ENCODE measurements around the gene C1orf159. TPM values are rescaled to one million over a fixed set of nuclear protein-coding genes. Genes with fewer than 3 reads are reported as not detected.
A peak's percentile ranks its signal among the peaks of the same experiment; 100 is the strongest.

The C1orf159 gene
- total and polyA plus RNA-seq, 2 of the 8 experiments (the other 6 are each of a cell fraction or from before 2014, with no cell fraction given) = 10.0 to 10.9 TPM

DNA sequence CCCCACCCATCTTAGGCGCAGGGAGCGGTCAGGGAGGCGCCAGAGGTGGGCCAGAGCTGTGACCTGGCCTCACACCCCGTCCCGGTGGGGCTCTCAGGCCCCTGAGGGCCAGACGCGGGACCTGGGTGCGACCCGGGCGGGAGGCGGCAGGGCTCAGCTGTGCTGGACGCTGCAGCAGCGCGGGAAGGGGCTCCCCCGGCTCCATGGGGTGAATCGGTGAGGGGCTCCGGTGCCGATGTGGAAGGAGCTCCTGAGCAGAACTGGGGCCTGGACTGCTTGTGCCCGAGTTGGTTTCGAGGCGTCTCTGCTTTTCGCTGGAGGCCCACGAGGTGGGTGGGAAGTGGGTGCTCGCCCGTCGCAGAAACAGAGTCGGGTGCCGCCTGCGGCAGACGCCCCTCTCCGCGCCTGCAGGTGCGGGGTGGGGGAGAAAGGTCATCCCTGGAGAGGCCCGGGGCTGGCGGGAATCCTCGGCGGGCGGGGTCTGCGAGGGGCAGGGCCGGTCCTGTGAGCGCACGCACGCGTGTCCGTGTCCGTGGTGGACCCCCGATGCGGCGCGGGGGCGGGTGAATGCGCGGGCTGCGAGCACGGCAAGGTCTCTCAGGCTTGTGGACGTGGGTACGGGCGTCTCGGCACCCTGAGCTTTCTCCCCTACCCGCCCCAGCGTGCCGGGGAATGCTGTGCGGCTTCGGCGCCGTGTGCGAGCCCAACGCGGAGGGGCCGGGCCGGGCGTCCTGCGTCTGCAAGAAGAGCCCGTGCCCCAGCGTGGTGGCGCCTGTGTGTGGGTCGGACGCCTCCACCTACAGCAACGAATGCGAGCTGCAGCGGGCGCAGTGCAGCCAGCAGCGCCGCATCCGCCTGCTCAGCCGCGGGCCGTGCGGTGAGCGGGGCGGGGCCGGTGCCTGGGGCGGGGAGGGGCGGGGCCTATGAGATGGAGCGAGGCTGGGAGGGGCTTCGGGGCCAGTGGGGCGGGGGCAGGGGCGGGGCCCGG is 75.6 kb downstream of the C1orf159 start:
- DNase-seq (ENCODE audit: low read depth in 1 of 2, low spot score in 2 of 2) (peak in 1 of 2 experiments; percentile 76), FAIRE-seq (no peak)
- no peak overlapping the region for H2AK5ac ChIP-seq (ENCODE audit: low read depth, low read length)
- H2BK12ac ChIP-seq (ENCODE audit: low read depth, low read length) = no peak overlapping the region
- no peak overlapping the region for H3K56ac ChIP-seq (replicated peaks; ENCODE audit: insufficient read length, low read depth, low read length)
- H3K4me3 ChIP-seq (ENCODE audit: extremely low read depth in 1 of 4, insufficient read depth in 2 of 4, low read depth in 3 of 4, low read length in 4 of 4) = peak overlapping the region; percentile 11 to 63 (median 30); a peak in 7 of 8 replicates
- no peak overlapping the region for H2BK20ac ChIP-seq (ENCODE audit: low read length)
- no peak overlapping the region for H3K9ac ChIP-seq (replicated peaks in 1 of 4; ENCODE audit: extremely low read depth in 1 of 4, low read depth in 3 of 4, low read length in 3 of 4)
- no peak overlapping the region for H2BK120ac ChIP-seq (replicated peaks; ENCODE audit: low read depth, low read length)
- ChIA-PET CTCF (ENCODE audit: partially characterized antibody) (interaction anchor here (0.8 to 5.8 kb wide), 6 partner anchors 19 to 84 kb away, joined by 3 to 70 read pairs (median 12); no protein-coding TSS in a partner anchor), POLR2A (ENCODE audit: partially characterized antibody) (interaction anchor here (0.6 to 10.9 kb wide), 18 partner anchors 8 to 97 kb away, joined by 3 to 245 read pairs (median 4); partner anchors contain the start of genes AGRN, ISG15, NOC2L and PLEKHN1)
- peak overlapping the region; percentile 69 to 99 for H3K4me2 ChIP-seq (ENCODE audit: insufficient read depth in 1 of 2, low read depth in 2 of 2, low read length in 2 of 2)
- 12% methylated on average over 66 of the region's 99 CpGs; no CpG with 5 or more reads in 1 of the 2 experiments for WGBS, 2 experiments (ENCODE audit: extremely low coverage in 1 of 2, insufficient coverage in 1 of 2, insufficient read length in 1 of 2, insufficient replicate concordance in 2 of 2, low coverage in 1 of 2, low lambda C conversion rate in 2 of 2, missing lambda C conversion rate in 1 of 2)
- peaks cover 0 to 10% (median 2%) of the 10 kb centered on the region in 4 experiments; a peak in 4 of 7 replicates for H3K4me1 ChIP-seq (replicated peaks in 1 of 4; ENCODE audit: control insufficient read depth in 3 of 4, insufficient read depth in 4 of 4, low read length in 3 of 4)
- H3K27ac ChIP-seq (ENCODE audit: low read depth, low read length) = no peak overlapping the region
- no peak overlapping the region for H4K5ac ChIP-seq (ENCODE audit: insufficient read length, low read depth, low read length)
- H3K79me2 ChIP-seq (ENCODE audit: control insufficient read depth in 1 of 2, insufficient read depth in 2 of 2, low read length in 2 of 2) = no peaks in the 10 kb centered on the region
- no peak overlapping the region for H4K91ac ChIP-seq (replicated peaks; ENCODE audit: insufficient read length, low read length)
- H3K14ac ChIP-seq (ENCODE audit: insufficient read length) = no peak overlapping the region
- peaks cover 7% of the 10 kb centered on the region; the same call in 1 of the 2 replicates for H3K79me1 ChIP-seq (ENCODE audit: low read depth, low read length)
- no peak overlapping the region for H2BK15ac ChIP-seq (ENCODE audit: low read length)
- no peak overlapping the region for H3K4ac ChIP-seq (replicated peaks; ENCODE audit: insufficient read length, low read depth, low read length)
- H4K20me1 ChIP-seq (replicated peaks in 1 of 2; ENCODE audit: control insufficient read depth in 1 of 2, insufficient read depth in 2 of 2, low read length in 2 of 2) = peaks cover 48 to 67% of the 10 kb centered on the region in 2 experiments
- H3K9me3 ChIP-seq (ENCODE audit: insufficient read depth in 2 of 2, low read depth in 1 of 2, low read length in 1 of 2) = no peaks in the 10 kb centered on the region
- H4K8ac ChIP-seq (ENCODE audit: extremely low read depth, insufficient read depth, low read length) = peak overlapping the region; percentile 25
- H2AFZ ChIP-seq (ENCODE audit: low read length) = no peak overlapping the region
- H3K36me3 ChIP-seq (ENCODE audit: control insufficient read depth in 2 of 4, insufficient read depth in 4 of 4, low read length in 3 of 4) = peaks cover 0 to 32% (median 9%) of the 10 kb centered on the region in 4 experiments; a peak in 6 of 8 replicates
- no peak overlapping the region for H2BK5ac ChIP-seq (ENCODE audit: low read depth, low read length)
- peaks cover 0 to 29% (median 21%) of the 10 kb centered on the region in 4 experiments; a peak in 5 of 7 replicates for H3K27me3 ChIP-seq (replicated peaks in 1 of 4; ENCODE audit: control insufficient read depth in 3 of 4, extremely low read depth in 1 of 4, insufficient read depth in 3 of 4, low read length in 3 of 4)
- H3K18ac ChIP-seq (ENCODE audit: extremely low read depth, low read length) = peak overlapping the region; percentile 32; the same call in 1 of the 2 replicates
- H3K23ac ChIP-seq (ENCODE audit: insufficient read length) = no peak overlapping the region
- H3K23me2 ChIP-seq (ENCODE audit: low read depth, low read length) = peaks cover 8% of the 10 kb centered on the region; the same call in 1 of the 2 replicates
- TF ChIP-seq RNF2 (IDR thresholded peaks at IDR 0.05; ENCODE audit: borderline replicate concordance, low read depth, low read length, missing control alignments, poor library complexity, severe bottlenecking) = no peak
- TF ChIP-seq RXRA (IDR thresholded peaks at IDR 0.05; ENCODE audit: insufficient read depth, low read depth, low read length) = no peak
- TF ChIP-seq, protein P1, sequence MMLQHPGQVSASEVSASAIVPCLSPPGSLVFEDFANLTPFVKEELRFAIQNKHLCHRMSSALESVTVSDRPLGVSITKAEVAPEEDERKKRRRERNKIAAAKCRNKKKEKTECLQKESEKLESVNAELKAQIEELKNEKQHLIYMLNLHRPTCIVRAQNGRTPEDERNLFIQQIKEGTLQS (IDR thresholded peaks at IDR 0.05; ENCODE audit: insufficient read depth, low read depth, low read length) = no peak
- TF ChIP-seq BACH1 (IDR thresholded peaks at IDR 0.05; ENCODE audit: low read length) = peak; percentile 80
- no peak for TF ChIP-seq ZNF274 (IDR thresholded peaks at IDR 0.05; ENCODE audit: borderline replicate concordance, extremely low read depth, low read length)
- TF ChIP-seq CTCF (IDR thresholded peaks at IDR 0.05; ENCODE audit: control extremely low read depth in 1 of 3, insufficient read depth in 1 of 3, low read depth in 1 of 3, low read length in 3 of 3) = peak in 2 of 3 experiments; percentile 1 to 28; a peak in 3 of 4 replicates

All from H1 (cell line).